OCI-LY3 (cell line): ENCODE results near the gene TENT4B.

Experiments used
- CTCF ChIP-seq: fragments of 200-600, 300-600 bp; sonication (generic); IDR thresholded peaks from 2 replicates; pipeline ENCODE4 v1.5.1; 2014; ENCODE audit warnings: antibody characterized with exemption, low read length, low read depth
- EZH2phosphoT487 ChIP-seq: fragments of 200-600 bp; shearing (Covaris generic); IDR thresholded peaks from 2 replicates; pipeline ENCODE4 v1.6.1; 2018; ENCODE audit warnings: antibody characterized with exemption, mixed run types, low read depth

GRCh38 chr16:50227120-50227519, 74.0 kb downstream of the TENT4B start:
- TF ChIP-seq CTCF (no peak), EZH2phosphoT487 (no peak)
